RWPE2 (cell line): ENCODE measurements around the gene KNOP1.

Source experiments
- ATAC-seq: fragments of 200-7000 bp; cut with Tn5 transposase; 3 replicates; pipeline ENCODE4 v1.9.1; 2021; ENCODE audit warnings: low read depth
- DNase-seq: peaks from one replicate; pipeline ENCODE4 v3.0.0-alpha.2; 2020; ENCODE audit warnings: low spot score
- H3K27ac ChIP-seq: fragments of 450-650 bp; 2 replicates; pipeline ENCODE4 v1.5.1; 2017; ENCODE audit warnings: mild to moderate bottlenecking; ENCODE audit not compliant: poor library complexity, severe bottlenecking
- H3K27me3 ChIP-seq: fragments of 250-450 bp; sonication (Bioruptor Pico); 2 replicates; pipeline ENCODE4 v1.5.1; 2021; ENCODE audit warnings: mild to moderate bottlenecking, moderate library complexity; ENCODE audit not compliant: insufficient read depth, poor library complexity, severe bottlenecking
- H3K36me3 ChIP-seq: fragments of 250-450 bp; sonication (Bioruptor Pico); 2 replicates; pipeline ENCODE4 v1.5.1; 2020; ENCODE audit warnings: low read depth, mild to moderate bottlenecking, moderate library complexity
- H3K4me1 ChIP-seq: fragments of 250-450 bp; sonication (Bioruptor Pico); 2 replicates; pipeline ENCODE4 v1.5.1; 2021; ENCODE audit warnings: mild to moderate bottlenecking, moderate library complexity; ENCODE audit not compliant: insufficient read depth, poor library complexity, severe bottlenecking
- H3K4me3 ChIP-seq: fragments of 250-450 bp; sonication (Bioruptor Pico); 2 replicates; pipeline ENCODE4 v1.5.1; 2021; ENCODE audit warnings: mild to moderate bottlenecking, moderate library complexity; ENCODE audit not compliant: severe bottlenecking
- H3K9me3 ChIP-seq: fragments of 250-450 bp; sonication (Bioruptor Pico); 2 replicates; pipeline ENCODE4 v1.5.1; 2021; ENCODE audit warnings: mild to moderate bottlenecking, moderate library complexity; ENCODE audit not compliant: severe bottlenecking
- TF ChIP-seq, protein P1 (sequence below): fragments of 450-650 bp; IDR thresholded peaks from one replicate; pipeline ENCODE4 v1.5.1; 2017; ENCODE audit warnings: mild to moderate bottlenecking, moderate library complexity; ENCODE audit not compliant: poor library complexity, severe bottlenecking

The KNOP1 gene

DNA sequence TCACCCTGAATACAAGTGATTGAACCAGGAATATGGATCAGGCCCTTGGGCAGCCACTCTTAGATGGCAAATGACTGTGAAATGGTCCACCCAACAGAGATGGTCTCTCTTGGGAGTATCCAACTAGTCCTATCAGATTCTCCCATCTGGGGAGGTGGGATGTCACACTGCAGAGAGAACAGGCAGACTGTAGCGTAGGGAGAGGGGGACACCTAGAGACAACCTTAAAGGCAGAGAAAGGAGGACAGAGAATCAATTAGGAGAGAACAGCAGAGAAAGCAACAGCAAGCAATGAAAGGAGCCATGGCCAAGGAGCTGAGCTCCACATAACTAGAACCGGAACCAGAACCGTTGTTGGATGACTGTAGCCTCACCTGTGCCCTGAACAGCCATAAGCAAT, 37.2 kb upstream of the KNOP1 start:
- Histone ChIP-seq H3K4me3 (no peak overlapping the region), H3K36me3 (no peaks in the 10 kb centered on the region), H3K27ac (peak overlapping the region; percentile 44), H3K9me3 (no peaks in the 10 kb centered on the region), H3K27me3 (no peaks in the 10 kb centered on the region), H3K4me1 (peaks cover 18% of the 10 kb centered on the region)
- no peak for DNase-seq
- TF ChIP-seq, protein P1, sequence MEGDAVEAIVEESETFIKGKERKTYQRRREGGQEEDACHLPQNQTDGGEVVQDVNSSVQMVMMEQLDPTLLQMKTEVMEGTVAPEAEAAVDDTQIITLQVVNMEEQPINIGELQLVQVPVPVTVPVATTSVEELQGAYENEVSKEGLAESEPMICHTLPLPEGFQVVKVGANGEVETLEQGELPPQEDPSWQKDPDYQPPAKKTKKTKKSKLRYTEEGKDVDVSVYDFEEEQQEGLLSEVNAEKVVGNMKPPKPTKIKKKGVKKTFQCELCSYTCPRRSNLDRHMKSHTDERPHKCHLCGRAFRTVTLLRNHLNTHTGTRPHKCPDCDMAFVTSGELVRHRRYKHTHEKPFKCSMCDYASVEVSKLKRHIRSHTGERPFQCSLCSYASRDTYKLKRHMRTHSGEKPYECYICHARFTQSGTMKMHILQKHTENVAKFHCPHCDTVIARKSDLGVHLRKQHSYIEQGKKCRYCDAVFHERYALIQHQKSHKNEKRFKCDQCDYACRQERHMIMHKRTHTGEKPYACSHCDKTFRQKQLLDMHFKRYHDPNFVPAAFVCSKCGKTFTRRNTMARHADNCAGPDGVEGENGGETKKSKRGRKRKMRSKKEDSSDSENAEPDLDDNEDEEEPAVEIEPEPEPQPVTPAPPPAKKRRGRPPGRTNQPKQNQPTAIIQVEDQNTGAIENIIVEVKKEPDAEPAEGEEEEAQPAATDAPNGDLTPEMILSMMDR: no peak
- no peak for ATAC-seq

DNA sequence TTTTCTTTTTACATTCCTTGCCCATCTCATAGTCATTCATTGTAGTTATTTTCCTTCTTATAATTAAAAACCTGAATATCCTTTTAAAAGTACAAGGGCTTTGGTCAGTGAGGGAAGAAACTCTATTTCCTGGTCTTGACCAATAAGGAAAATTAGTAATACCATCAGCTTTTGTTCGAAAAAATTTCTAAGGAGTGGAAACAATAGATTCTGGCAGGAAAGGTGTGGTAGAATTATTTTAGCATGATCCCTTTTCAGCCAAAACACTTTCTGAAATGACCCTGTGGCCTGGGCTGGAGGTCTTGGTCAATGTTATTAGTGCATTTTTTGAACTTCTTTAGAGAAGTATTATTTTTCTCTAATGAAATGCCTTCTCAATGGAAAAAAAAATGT, 36.6 kb upstream of the KNOP1 start:
- Histone ChIP-seq H3K36me3 (no peaks in the 10 kb centered on the region), H3K4me3 (no peak overlapping the region), H3K27ac (peak overlapping the region; percentile 44), H3K27me3 (no peaks in the 10 kb centered on the region), H3K9me3 (no peaks in the 10 kb centered on the region), H3K4me1 (peaks cover 18% of the 10 kb centered on the region)
- TF ChIP-seq, protein P1: no peak
- DNase-seq (no peak), ATAC-seq (no peak; the same call in 2 of the 3 replicates)

DNA sequence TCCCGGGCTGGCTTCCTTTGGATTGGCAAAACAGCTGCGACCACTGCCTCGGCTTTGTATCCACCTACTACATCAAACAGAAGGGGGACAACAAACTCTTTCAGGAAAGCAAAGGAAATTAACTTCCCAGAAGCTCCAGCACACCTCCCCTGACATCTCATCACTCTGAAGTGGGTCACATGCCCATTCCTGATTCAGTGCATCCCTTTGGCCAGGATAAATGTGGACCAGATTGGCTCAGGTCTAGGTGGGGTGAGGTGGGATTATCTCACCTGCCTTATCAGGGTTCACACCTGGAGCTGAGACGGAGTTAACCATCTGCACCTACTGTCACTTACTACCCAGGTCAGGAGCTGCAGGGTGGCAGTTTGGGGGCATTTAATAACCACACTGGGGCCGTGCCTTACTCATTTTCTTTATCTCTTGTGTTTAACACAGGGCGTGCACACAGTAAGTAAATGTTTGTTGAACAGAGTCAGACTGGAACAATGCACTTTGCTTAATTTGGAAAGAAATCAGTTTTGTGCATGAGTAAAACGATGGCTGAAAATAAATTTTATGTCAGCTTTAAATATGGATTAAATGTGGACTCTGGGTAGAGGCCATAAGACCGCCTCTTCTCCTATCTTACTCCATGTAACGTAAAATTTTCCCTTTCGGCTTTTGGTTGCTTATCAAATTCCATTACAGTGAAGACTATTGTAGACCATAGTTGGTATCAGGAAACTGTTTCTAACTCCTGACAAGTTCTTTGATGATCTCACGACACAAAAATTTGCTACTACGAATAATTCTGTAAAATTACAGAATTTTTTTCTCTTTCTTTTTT, 36.0 kb upstream of the KNOP1 start:
- Histone ChIP-seq H3K4me3 (no peak overlapping the region), H3K4me1 (peaks cover 19% of the 10 kb centered on the region), H3K27ac (peak overlapping the region; percentile 44), H3K9me3 (no peaks in the 10 kb centered on the region), H3K36me3 (no peaks in the 10 kb centered on the region), H3K27me3 (no peaks in the 10 kb centered on the region)
- peak; percentile 70 for ATAC-seq
- TF ChIP-seq, protein P1: no peak
- DNase-seq: no peak

DNA sequence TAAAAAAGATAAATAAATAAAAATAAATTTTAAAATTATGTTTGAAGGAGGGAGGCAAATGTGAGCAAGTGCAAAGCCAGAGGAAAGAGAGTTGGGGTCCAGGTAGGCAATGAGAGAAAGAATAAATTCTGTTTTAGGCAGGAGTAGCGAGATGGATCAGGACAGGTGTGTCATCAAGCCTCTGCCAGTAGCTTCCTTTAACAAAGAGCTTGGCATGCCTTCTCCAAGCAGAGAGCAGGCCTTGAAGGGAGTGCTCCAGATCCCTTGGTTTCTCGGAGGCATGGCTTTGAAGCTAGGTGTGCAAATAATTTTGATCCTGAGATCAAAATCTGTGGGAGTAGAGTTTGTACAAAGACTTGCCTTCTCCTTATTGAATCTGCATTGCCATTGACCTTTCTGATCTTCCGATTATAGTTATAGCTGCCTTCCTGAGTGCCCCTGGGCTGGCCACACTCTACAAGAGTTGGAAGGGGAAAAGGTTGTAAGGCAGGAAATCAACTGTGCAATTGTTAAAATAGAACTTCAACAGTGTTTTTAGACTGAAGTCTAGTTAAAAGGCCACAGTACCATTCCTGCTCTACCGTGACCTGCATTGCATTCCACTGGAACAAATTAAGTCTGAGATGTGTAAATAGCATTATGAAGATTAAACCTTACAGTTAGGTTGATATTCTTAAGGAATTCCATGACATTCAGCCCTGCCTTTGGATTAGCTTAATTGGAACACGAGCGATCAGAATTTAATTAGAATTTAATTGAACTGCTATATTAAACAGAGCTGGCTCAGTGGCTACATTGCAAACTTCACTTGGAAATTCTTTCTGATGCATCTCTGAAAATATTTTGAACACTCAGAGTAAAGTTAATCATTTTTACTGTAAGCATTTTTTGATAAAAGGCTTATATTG, 33.7 kb upstream of the KNOP1 start:
- no peak for DNase-seq
- Histone ChIP-seq H3K27me3 (no peaks in the 10 kb centered on the region), H3K9me3 (no peaks in the 10 kb centered on the region), H3K4me1 (peaks cover 24% of the 10 kb centered on the region), H3K36me3 (no peaks in the 10 kb centered on the region), H3K4me3 (no peak overlapping the region), H3K27ac (no peak overlapping the region)
- no peak for ATAC-seq
- TF ChIP-seq, protein P1: no peak
